Progenitor cell of endocrine pancreas (in vitro differentiated cells): Measurements from ENCODE around the gene GAN. TPM values are rescaled to one million over a fixed set of nuclear protein-coding genes. Genes with fewer than 3 reads are reported as not detected.

Source experiments
- DNase-seq: peaks from one replicate; pipeline ENCODE4 v3.0.0; 2021; ENCODE audit warnings: low spot score; ENCODE audit not compliant: unreplicated experiment
- H3K27ac Mint-ChIP-seq: 2 replicates; pipeline ENCODE4 v1.8.0; 2021; ENCODE audit warnings: mild to moderate bottlenecking, moderate library complexity, mixed read lengths
- H3K27me3 Mint-ChIP-seq: 2 replicates; pipeline ENCODE4 v1.8.0; 2021; ENCODE audit warnings: mixed read lengths
- H3K36me3 Mint-ChIP-seq: 2 replicates; pipeline ENCODE4 v1.8.0; 2022; ENCODE audit warnings: mixed read lengths; ENCODE audit not compliant: insufficient read depth
- H3K4me1 Mint-ChIP-seq: 2 replicates; pipeline ENCODE4 v1.8.0; 2021; ENCODE audit warnings: low read depth, mixed read lengths
- H3K4me3 Mint-ChIP-seq: 2 replicates; pipeline ENCODE4 v1.8.0; 2021; ENCODE audit warnings: low read depth, mild to moderate bottlenecking, moderate library complexity, mixed read lengths
- H3K9me3 Mint-ChIP-seq: 2 replicates; pipeline ENCODE4 v1.8.0; 2021; ENCODE audit warnings: low read depth, mixed read lengths
- CTCF ChIP-seq: fragments of 200-600 bp; sonication (generic); IDR thresholded peaks from one replicate; pipeline ENCODE4 v1.5.0; 2021; ENCODE audit warnings: antibody characterized with exemption, mild to moderate bottlenecking; ENCODE audit not compliant: unreplicated experiment
- total RNA-seq: library from RNA; stranded (reverse); gene quantifications from 2 replicates; pipeline ENCODE4 v1.2.1, GENCODE V29; 2021

The GAN gene
- total RNA-seq, 1 donor from 2014 or later, result 14.0 TPM

GRCh38 chr16:81277541-81278080 is 37.2 kb upstream of the GAN start:
- no peak for DNase-seq
- no peak for TF ChIP-seq CTCF
- peak overlapping the region; percentile 41 for H3K27ac Mint-ChIP-seq
- H3K9me3 Mint-ChIP-seq, result no peaks in the 10 kb centered on the region
- H3K27me3 Mint-ChIP-seq, result no peaks in the 10 kb centered on the region
- H3K4me1 Mint-ChIP-seq, result peaks cover 6% of the 10 kb centered on the region
- H3K36me3 Mint-ChIP-seq, result no peaks in the 10 kb centered on the region
- no peak overlapping the region for H3K4me3 Mint-ChIP-seq

- Mint-ChIP-seq H3K4me3 (no peak overlapping the region), H3K36me3 (no peaks in the 10 kb centered on the region), H3K9me3 (no peaks in the 10 kb centered on the region), H3K27me3 (no peaks in the 10 kb centered on the region), H3K27ac (no peak overlapping the region), H3K4me1 (peaks cover 6% of the 10 kb centered on the region)
- no peak for DNase-seq
- no peak for TF ChIP-seq CTCF
Measured at GRCh38 chr16:81278526-81278925, 36.2 kb upstream of the GAN start.

GRCh38 chr16:81279392-81279791 is 35.4 kb upstream of the GAN start:
- no peak for TF ChIP-seq CTCF
- no peaks in the 10 kb centered on the region for H3K27me3 Mint-ChIP-seq
- no peaks in the 10 kb centered on the region for H3K36me3 Mint-ChIP-seq
- no peak overlapping the region for H3K4me3 Mint-ChIP-seq
- H3K4me1 Mint-ChIP-seq, result peaks cover 6% of the 10 kb centered on the region
- H3K9me3 Mint-ChIP-seq, result no peaks in the 10 kb centered on the region
- H3K27ac Mint-ChIP-seq, result no peak overlapping the region
- no peak for DNase-seq

- no peak overlapping the region for H3K27ac Mint-ChIP-seq
- H3K36me3 Mint-ChIP-seq, result no peaks in the 10 kb centered on the region
- H3K4me1 Mint-ChIP-seq, result peaks cover 6% of the 10 kb centered on the region
- H3K27me3 Mint-ChIP-seq, result no peaks in the 10 kb centered on the region
- no peaks in the 10 kb centered on the region for H3K9me3 Mint-ChIP-seq
- TF ChIP-seq CTCF, result no peak
- DNase-seq, result no peak
- no peak overlapping the region for H3K4me3 Mint-ChIP-seq
Measured at GRCh38 chr16:81280393-81280792, 34.4 kb upstream of the GAN start.

GRCh38 chr16:81283044-81283443 is 31.7 kb upstream of the GAN start:
- Mint-ChIP-seq H3K27ac (no peak overlapping the region), H3K27me3 (no peaks in the 10 kb centered on the region), H3K4me3 (no peak overlapping the region), H3K9me3 (no peaks in the 10 kb centered on the region), H3K36me3 (no peaks in the 10 kb centered on the region), H3K4me1 (no peaks in the 10 kb centered on the region)
- no peak for DNase-seq
- no peak for TF ChIP-seq CTCF
